Mammary epithelial cell (primary cell): Measurements from ENCODE around the gene KANK4.

Experiments used
- EZH2 ChIP-seq: IDR thresholded peaks from 2 replicates; pipeline ENCODE4 v1.6.1; 2012; ENCODE audit warnings: low read length, inconsistent platforms, borderline replicate concordance
- TF ChIP-seq, protein P1 (sequence below), 2 donors: IDR thresholded peaks in 1 of 2; conservative IDR thresholded peaks in 1 of 2; 2 replicates each; pipeline ENCODE4 v1.5.1; 2011 to 2012; ENCODE audit warnings: inconsistent platforms in 2 of 2, low read length in 2 of 2, mild to moderate bottlenecking in 2 of 2, control low read depth in 1 of 2, low read depth in 1 of 2; ENCODE audit not compliant: insufficient read depth in 1 of 2; ENCODE audit errors: extremely low read depth in 1 of 2

DNA sequence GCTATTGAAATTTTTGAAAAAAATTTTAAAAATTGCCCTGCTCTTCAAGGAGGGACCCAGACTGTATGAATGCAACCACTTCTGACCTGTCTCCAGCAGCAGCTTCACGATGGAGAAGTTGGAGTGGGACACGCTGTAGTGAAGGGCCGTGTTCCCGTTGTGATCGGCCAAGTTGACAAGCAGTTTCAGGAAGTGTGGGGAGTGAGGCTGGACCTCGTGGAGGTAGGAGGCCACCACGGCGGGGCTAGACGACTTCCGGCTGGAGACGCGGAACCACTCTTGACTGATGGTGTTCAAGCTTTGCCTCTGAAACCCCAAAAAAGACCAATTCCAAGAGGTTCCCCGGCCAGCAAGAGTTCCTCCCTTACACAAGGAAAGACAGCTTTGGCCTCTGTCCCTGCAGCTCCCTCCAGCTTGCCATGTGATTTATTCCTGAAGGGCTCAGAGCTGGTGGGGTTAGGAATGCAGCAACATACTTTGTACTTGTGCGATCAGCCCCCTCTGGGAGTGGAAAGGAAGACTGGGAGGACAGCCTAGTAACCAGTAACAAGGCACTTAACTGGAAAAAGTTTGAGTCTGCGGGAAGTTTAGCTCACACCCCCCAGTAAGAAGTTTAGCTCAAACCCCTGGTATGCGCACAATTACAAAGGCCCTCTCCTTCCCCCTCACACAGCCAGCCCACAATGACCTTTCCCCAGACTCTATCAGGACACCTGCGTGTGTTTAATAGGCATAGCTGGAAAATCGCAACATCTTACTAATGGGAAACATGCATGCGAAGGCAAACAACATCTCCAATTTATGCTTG, 56.0 kb downstream of the KANK4 start:
- TF ChIP-seq, protein P1, sequence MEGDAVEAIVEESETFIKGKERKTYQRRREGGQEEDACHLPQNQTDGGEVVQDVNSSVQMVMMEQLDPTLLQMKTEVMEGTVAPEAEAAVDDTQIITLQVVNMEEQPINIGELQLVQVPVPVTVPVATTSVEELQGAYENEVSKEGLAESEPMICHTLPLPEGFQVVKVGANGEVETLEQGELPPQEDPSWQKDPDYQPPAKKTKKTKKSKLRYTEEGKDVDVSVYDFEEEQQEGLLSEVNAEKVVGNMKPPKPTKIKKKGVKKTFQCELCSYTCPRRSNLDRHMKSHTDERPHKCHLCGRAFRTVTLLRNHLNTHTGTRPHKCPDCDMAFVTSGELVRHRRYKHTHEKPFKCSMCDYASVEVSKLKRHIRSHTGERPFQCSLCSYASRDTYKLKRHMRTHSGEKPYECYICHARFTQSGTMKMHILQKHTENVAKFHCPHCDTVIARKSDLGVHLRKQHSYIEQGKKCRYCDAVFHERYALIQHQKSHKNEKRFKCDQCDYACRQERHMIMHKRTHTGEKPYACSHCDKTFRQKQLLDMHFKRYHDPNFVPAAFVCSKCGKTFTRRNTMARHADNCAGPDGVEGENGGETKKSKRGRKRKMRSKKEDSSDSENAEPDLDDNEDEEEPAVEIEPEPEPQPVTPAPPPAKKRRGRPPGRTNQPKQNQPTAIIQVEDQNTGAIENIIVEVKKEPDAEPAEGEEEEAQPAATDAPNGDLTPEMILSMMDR (conservative IDR thresholded peaks at IDR 0.05 in 1 of 2, IDR thresholded peaks at IDR 0.05 in 1 of 2; ENCODE audit: extremely low read depth in 1 of 2, insufficient read depth in 1 of 2, low read depth in 1 of 2, low read length in 2 of 2), result no peak
- TF ChIP-seq EZH2, result no peak
